A204.1 (cell line): Measurements from ENCODE around the gene IL1R2.

Experiments
- FAIRE-seq: peaks from 2 replicates; lab custom pipeline; 2012; peaks lifted over from hg19 to GRCh38; lab: Jason Lieb, UNC

The IL1R2 gene

GRCh38 chr2:102043560-102043959 is 51.8 kb downstream of the IL1R2 start:
- FAIRE-seq, result no peak

DNA sequence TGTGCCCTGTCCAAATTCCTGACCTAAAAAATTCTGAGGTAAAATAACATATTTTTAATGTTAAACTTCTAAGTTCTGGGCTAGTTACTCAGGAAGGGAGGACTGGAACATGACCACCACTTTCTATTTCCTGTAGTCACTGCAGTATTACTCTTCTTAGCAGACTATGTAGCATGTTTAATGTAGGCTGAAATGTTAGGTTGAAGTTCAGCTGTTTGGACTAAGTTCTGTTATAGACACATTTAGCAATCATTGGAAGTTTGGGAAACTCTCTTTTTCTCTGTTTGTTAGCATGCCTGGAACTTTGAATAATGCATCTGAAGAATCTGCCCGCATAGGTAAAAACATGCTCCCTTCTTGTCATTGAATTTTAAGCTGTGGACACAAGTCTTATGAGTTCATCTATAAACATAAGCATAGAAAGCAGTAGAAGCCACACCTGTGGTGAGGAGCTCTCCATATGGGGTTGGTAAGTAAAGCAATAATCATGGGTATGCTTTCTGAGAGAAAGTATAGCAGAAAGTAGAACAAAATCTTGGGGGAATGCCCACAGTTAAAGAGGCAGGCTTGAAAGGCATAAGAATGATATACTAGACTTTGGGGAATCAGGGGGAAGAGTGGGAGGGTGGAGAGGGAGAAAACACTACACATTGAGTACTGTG is 52.6 kb downstream of the IL1R2 start:
- no peak for FAIRE-seq

DNA sequence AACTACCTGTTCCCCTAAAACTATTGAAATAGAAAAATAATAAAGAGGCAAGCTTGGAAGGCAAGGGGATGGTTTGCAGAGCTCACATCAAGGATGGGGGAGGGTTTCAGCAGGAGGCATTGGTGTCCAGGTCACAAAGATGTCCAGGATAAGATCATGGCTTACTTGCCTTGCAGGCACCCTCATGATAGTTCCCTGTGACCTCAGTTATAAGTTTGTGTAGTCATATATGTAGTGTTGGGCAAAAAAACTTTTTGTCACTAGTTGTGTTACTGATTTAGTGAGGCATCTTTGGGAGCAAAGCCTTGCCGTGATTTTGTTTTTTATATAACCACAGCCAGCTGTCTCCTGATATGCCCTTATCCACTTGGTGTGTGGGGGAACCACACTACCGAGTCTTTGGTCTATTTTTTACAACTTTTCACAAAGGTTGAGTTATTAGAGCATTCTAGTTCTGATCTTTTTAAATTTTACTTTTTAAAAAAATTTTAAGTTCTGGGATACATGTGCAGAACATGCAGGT is 53.3 kb downstream of the IL1R2 start:
- FAIRE-seq, result no peak

- no peak for FAIRE-seq
These were observed 53.9 kb downstream of the IL1R2 start for GRCh38 chr2:102045697-102046096.

- FAIRE-seq, result no peak
These were observed 54.6 kb downstream of the IL1R2 start for GRCh38 chr2:102046135-102046986.

DNA sequence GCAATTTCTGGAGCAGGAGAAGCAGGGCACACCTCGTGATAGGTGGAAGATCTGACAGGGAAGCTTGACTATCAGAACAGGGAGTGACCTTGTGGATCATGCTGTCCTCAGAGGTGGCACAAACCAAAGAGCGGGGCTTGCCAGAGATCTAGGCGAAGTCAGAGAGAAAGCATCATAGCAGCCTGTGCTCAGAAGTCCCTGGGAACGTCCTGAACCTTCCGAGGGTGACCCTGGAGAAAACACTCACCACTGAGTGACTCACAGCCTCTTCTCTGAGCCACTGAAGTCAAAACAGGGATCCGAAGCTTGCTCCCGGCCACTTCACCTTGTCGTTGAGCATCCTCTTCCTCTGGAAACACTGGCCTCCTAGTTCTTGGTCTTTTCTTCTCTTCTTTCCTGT is 56.7 kb downstream of the IL1R2 start:
- no peak for FAIRE-seq

GRCh38 chr2:102049756-102050443 is 58.1 kb downstream of the IL1R2 start:
- FAIRE-seq, result no peak

GRCh38 chr2:102050854-102051391 is 59.2 kb downstream of the IL1R2 start:
- no peak for FAIRE-seq

GRCh38 chr2:102051692-102052277 is 60.0 kb downstream of the IL1R2 start:
- FAIRE-seq, result no peak

DNA sequence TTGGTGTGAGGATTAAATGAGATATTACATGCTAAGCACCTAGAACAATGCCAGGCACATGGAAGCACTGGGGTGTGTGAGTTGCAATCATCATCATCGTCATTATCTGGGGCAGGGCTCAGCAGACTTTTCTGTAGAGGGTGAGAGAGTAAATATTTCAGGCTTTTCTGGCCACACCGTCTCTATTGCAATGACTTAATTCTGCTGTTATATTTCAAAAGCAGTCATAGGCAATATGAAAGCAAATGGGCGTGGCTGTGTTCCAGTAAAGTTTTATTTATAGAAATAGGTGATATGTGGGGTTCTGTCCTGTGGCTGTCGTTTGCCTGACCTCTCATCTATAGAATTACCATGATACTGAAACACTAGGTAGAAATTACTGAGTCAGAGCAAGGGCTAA is 60.6 kb downstream of the IL1R2 start:
- no peak for FAIRE-seq

DNA sequence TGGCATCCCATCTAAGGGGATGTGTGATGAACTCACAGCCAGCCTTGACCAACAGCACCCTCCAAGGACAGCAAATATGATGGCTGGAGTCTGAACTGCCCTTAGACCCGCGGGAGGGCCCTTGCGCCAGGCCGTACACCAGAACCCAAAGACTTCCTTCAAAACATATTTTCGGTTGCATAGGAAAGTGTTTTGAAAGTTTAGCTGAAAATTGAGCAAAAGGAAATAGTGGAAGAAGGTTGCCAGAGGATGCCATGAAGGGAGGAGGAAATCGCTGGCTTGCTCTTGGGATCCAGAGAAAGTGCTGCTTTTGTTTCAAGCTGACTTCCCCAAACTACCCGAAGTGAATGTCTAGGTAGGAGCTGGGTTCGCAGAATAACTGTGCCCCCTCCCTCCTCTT is 61.3 kb downstream of the IL1R2 start:
- no peak for FAIRE-seq

- FAIRE-seq, result no peak
These were observed 63.7 kb downstream of the IL1R2 start for GRCh38 chr2:102055346-102055990.

DNA sequence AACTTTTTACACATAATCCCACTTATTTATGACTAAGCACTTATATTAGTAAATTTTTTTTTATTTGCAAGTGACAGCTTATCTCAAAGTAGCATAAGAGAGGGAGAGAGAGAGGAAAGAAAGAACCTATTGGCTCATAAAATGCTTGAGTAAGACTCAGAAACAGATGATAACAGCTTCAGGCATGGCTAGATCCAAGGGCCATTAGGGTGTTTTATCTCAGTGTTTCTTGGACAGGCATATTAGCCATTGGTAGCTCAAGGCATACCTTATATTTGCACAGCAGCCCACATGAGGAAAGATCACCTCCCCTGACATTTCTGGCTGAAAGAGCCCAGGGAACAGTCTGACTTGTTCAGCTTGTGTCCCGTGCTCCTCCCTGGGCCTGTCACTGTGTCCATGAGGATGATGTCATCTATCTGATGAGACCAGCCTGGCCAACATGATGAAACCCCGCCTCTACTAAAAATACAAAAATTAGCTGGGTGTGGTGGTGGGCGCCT is 64.4 kb downstream of the IL1R2 start:
- no peak for FAIRE-seq

- FAIRE-seq, result no peak
These were observed 65.9 kb downstream of the IL1R2 start for GRCh38 chr2:102057502-102058292.

DNA sequence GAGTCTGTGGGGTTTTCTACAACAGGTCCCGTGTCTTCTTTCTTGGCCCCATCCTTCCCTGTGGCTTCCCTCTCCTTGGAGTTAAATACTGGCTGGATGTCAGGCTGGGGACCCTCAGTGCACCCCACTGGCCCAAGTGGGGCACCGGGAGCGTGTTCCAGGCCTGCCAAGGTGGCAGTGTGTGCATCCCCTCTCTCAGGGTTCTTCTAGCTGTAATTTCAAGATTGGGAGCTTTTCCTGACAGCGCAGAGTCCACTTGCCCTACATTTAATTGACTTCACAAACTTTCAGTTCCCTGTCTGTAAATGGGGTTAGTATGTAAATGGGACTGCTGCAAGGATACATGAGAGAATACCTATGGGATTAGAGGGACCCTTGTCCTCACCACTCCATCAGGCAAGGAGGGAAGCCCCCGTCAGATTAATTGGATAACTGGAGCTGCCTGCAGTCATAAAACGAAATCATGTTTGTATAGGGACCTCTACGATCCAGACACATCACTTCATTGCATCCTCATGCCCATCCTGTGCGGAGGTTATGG is 66.6 kb downstream of the IL1R2 start:
- no peak for FAIRE-seq

DNA sequence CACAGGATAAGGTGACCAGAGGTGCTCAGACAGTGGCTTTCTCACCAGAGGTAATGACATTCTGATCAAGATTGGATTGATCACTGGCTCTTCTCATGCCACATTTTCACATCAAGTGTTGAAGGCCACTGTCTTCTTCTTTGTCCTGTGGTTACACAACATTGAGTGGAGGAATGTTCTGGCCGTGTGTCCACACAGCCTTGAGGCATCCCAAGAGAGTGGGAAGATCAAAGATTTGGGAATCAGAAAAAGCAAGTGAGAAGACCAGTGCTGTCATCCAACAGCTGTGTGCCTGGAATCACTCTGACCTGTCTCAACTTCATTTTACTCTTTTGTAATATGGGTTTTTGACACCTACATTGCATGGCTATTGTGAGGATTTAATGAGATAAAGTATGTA is 67.4 kb downstream of the IL1R2 start:
- no peak for FAIRE-seq

- no peak for FAIRE-seq
These were observed 68.3 kb downstream of the IL1R2 start for GRCh38 chr2:102060047-102060446.

- FAIRE-seq, result no peak
These were observed 69.0 kb downstream of the IL1R2 start for GRCh38 chr2:102060792-102061191.

GRCh38 chr2:102061286-102061699 is 69.5 kb downstream of the IL1R2 start:
- no peak for FAIRE-seq
